NCI-H226 (cell line): ENCODE measurements around the gene B3GNT2.

Experiments
- DNase-seq: peaks from one replicate; pipeline ENCODE4 v3.0.0-alpha.2; 2015

B3GNT2 gene

DNA sequence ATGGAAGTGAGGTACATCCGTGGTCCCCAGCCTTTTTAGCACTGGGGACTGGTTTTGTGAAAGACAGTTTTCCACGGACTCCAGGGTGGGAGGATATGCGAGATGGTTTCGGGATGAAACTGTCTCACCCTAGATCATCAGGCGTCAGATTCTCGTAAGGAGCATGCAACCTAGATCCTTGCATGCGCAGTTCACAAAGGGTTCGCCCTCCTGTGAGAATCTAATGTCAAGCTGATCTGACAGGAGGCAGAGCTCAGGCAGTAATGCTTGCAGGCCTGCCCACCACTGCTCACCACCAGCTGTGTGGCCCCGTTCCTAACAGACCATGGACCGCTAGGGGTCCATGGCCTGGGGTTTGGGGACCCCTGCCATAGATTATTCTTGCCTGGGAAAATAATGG, 11.6 kb downstream of the B3GNT2 start:
- DNase-seq: no peak

DNA sequence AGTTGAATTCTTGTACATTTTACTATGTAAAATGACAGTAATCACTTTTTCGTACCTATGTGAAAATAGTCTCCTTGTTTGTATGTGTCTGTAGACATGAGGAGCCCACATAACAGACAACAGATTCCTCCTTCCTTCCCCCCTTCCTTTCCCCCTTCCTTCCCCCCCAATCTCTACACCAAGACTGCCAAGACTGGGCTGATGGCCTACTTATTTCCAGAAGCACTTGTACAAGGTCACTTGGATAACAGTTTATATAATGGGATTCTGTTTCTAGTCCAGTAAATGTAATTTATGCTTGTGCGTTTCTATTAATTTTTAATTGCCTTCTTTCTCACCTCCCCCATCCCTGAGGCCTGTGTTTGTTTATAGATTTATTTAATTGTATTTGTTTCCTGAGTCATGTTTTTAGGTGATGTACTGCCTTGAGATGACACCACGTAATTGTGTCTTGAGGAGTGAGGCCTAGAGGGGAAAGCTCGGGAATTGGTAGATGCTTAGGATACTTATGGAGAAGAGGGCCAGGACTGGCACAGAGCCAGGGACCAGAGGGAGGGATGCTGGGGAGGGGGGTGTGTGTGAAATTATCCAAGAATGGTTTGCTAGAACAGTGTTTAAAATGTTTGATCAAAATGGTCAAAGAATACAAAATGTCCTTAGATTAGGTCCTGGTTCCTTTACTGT, 12.3 kb downstream of the B3GNT2 start:
- DNase-seq: no peak

DNA sequence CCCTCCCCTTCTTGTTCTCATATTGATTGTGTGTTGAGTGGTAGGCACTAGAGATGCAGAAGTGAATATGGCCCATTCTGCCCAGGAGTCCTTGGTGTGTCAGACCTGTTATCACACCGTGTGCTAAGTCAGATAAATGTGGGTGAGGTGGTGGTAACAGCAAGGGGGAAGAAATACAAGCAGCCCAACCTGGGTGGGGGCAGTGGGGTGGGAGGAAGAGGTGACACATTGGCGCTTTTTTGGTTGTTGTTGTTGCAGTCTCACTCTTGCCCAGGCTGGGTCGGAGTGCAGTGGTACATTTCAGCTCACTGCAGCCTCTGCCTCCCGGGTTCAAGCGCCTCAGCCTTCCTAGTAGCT, 12.8 kb downstream of the B3GNT2 start:
- no peak for DNase-seq

DNA sequence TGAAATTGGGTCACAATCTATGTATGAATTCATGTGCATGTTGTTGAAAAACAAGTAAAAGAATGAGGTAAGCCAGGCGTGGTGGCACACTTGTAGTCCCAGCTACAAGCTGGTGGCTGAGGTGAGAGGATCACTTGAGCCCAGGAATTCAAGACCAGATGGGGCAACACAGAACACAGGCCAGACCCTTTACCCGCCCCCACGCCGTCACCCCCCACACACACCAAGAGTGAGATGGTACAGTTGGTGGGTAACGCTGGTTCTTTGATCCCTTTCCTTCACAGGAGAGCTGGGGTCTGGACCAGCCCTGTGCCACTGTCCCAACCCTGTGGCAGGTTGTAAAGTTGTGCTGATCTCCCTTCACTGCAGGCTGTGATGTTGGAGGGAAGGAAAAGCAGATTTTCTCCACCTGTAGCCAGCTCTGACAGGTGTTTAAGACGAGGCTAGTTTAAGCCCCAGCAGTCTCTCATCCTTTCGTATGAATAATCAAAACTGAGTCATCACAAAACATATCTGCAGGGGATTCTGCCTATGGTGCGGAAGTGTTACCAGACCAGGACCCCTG, 13.6 kb downstream of the B3GNT2 start:
- no peak for DNase-seq

DNA sequence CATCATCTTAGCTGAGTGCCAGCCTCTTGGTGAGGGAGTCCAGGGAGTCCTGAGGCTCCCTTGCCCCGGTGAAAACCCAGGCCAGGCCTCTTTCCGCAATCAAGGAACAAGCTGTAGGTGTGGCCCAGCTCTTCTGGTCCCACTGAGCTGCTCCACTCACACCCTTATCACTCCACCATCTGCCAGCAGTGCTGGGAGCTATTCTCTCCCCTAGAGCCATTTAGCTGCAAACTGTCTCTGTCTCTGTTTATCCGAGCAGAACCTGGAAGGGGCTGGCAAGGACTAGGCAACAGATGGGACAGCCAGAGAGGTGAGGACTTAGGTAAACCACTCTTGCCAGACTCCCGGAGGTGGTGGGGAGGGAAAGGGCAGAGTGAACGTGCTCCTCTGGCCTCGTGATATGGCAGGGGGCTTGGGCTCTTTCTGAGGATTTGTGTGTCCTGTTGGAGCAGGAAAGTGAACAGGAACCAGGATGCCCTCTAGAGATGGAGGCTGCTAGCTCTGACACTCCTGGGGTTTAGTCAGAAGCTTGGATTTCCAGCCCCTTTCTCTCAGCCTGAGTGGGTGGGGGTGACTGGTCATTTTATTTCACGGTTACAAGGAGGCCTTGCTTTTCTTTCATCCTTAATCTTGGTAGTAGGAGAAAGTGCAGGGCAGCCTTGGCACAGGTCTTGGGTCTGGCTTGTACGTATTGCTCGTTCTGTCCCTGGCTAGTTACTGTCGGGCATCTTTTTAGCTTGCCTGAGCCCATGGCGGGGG, 19.6 kb downstream of the B3GNT2 start:
- no peak for DNase-seq

DNA sequence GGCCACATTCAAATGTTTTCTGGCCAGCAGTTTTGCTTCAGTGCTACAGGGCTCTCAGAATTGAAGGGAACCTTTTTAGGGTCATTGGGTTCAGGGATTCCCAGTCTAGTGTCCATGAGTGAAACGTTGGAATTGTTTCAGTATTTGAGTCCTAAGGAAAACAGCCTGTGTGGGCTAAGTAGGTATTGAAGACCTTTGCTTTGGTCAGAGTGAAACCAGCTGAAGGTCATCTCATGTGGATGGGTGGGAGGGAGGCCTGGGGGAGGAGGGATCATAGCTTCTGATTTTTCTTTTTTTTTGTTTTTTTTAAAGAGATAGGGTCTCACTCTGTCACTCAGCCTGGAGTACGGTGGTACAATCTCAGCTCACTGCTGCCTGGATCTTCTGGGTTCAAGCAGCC, 20.2 kb downstream of the B3GNT2 start:
- DNase-seq: no peak

DNA sequence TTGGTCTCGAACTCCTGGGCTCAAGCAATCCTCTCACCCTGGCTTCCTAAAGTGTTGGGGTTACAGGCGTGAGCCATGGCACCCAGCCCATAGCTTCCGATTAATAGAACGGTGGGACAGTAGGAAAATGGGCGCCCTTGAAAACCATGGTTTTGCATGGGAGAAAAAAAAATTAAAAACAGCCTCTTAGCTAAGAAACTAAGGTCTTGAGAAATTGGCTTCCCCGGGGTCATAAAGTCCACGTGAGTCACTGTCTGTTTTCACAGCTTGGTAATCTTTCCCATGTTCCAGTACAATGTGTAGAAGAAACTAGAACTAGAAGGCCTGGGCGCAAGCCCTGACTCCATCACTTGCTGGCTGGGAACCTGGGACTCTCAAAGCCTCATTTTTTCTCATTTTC, 20.7 kb downstream of the B3GNT2 start:
- peak; percentile 53 for DNase-seq

DNA sequence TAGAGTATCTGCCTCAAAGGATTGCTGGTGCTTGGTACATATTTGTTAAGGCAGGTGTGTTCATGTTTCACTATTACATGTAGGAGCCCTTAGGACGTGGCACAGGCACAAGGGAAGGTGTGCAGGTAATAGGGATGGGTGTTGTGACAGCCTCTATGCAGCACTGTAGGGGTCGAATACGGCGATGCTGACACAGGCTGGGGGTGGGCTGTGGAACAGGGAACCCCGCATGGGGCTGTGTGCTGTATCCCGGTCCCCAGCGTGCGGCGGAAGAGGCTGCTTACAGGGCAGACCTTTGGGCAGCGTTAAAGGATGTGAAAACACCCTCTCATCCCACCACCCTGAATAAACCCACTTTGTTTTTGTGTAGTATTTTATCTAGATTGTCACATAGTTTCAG, 21.5 kb downstream of the B3GNT2 start:
- no peak for DNase-seq

DNA sequence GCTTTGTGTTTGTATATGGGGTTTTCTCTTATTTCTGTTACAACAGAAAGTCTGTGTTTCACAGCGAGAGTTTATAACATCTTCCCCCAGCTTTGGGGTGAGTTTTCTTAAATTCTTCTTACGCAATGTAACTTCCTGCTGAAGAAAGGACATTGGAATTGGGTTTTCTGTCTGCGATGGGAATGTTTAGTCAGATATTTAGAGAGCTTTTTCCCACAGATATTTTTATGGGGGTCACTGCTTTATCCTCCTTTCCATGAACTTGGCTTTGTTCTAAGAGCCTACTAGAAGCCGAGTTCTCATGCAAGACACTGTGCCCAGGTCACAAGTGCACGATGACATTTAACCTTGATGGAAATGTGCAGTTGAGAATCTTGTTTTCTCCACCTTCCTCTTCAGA, 22.1 kb downstream of the B3GNT2 start:
- DNase-seq: no peak

DNA sequence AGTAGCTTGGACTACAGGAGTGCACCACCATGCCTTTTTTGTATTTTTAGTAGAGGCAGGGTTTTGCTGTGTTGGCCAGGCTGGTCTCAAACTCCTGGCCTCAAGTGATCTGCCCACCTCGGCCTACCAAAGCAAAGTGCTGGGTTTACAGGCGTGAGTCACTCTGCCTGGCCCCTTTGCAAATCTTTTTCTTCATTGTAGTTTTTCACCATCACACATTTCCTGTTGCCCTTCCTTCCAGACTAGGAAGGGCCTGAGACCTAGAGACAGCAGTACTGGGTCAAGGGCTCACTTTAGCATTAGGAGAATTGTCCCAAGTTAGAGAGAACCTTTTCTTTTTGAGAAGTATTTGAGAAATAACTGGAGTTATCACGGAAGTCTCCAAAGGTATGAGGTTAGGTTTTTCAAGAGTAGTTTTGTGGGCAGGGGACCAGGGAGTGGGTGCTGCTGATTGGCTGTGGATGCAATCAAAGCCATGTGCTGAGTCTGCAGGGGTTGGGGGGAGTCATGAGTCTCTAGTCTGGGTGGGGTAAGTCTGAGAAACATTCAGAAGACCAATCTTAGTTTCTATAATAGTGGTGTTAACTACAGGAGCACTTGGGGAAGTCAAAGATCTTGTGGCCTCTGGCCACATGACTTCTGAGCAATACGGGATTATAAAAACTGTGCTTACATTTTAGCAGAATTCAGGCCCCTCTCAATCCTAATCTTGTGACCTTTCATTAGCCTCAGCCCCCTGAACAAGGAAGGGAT, 23.7 kb downstream of the B3GNT2 start:
- no peak for DNase-seq

DNA sequence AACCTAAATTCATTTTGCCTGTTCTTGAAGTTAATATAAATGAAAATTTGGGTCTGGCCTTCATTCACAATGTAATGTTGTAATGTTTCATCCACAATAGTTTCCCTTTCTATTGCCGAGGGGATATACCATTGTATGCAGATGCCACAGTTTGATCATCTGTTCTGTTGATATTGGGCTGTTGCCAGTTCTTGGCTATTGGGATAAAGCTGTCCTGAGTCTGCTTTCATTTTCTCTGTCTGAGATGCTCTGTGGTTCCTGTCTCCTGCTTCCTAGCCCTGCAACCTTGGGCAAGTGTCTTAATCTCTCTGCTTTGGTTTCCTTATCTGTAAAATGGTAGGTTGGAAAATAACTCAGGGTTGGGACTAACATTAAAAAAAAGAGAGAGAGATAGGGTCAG, 25.2 kb downstream of the B3GNT2 start:
- peak; percentile 36 for DNase-seq

DNA sequence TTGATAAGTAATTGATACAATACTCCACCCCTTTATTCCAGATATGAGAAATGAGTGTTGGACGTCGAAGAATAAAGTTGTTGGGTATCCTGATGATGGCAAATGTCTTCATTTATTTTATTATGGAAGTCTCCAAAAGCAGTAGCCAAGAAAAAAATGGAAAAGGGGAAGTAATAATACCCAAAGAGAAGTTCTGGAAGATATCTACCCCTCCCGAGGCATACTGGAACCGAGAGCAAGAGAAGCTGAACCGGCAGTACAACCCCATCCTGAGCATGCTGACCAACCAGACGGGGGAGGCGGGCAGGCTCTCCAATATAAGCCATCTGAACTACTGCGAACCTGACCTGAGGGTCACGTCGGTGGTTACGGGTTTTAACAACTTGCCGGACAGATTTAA, 26.3 kb downstream of the B3GNT2 start:
- no peak for DNase-seq

DNA sequence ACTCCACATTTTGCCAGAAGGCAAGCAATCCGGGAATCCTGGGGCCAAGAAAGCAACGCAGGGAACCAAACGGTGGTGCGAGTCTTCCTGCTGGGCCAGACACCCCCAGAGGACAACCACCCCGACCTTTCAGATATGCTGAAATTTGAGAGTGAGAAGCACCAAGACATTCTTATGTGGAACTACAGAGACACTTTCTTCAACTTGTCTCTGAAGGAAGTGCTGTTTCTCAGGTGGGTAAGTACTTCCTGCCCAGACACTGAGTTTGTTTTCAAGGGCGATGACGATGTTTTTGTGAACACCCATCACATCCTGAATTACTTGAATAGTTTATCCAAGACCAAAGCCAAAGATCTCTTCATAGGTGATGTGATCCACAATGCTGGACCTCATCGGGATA, 26.8 kb downstream of the B3GNT2 start:
- DNase-seq: no peak

DNA sequence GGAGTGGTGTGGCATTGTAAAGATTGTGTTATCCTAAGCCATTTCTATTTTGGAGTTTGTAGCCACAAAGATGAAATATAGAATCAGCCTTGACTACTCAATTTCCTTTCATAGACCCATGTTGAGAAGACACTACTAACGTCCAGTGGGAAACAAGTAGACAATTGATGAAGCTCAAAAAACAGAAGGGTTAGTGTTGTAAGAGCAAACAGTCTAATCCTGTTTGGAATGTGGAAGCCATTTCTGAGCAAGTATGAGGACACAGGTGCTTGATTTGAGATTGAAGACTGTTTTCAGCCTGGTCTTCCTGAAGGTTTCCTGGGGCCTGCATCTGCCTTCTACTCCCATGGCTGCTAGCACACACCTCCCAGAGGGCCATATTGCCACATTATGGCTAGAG, 29.1 kb downstream of the B3GNT2 start:
- no peak for DNase-seq

DNA sequence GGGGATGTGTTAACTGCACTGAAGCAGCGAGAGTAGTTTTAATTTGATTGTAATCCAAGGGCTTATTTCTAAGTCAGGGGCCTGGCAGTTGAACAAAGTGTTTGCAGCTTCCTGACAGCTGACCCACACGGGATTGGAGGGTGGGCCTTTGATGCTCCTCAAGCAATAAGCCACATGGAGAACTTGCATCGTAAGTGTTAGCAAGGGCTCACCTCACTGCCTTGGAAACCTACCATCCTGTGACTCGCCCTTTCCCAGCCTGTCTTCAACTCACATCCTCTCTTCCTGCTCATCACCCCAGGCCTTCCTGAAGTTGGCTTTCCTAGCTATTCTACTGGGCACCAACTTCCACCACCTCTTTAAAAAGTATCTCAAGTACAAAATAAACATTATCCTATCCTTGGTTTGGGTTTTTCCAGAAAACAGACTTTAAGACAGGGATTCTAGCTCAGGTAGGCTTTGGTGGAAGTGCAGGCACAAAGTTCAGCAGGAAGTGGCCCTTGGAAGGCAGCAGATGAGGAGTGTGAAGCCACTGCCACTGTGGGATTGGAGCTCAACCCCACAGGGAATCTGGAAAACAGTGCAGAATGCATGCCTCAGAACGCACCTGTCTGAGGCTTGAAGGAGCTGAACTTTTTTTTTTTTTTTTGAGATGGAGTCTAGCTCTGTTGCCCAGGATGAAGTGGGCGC, 31.6 kb downstream of the B3GNT2 start:
- DNase-seq: peak; percentile 22

DNA sequence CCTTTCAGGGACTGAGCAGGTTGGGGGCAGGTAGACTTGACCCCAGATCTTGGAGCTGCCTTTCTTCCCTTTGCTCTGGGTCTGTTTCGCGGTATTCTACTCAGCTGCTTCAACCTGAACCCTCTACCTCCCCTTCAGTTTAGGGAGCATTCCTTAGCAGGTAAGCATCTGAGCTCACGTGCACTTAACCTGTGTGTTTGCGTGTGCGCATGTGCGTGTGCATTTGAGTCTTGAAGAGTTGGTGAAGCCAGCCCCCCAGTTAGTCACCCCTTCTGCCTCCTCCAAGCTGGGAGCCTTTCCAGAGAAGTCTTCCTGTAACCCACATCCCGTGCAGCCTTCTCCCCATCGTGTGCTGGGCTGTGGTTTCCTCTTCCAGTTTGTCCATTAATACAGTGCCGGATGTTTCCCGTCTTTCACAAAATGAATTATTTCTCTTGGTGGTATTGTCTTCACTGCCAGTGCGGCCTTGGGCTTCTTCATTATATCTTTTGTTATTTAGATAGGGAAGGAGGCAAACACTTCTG, 33.2 kb downstream of the B3GNT2 start:
- no peak for DNase-seq

DNA sequence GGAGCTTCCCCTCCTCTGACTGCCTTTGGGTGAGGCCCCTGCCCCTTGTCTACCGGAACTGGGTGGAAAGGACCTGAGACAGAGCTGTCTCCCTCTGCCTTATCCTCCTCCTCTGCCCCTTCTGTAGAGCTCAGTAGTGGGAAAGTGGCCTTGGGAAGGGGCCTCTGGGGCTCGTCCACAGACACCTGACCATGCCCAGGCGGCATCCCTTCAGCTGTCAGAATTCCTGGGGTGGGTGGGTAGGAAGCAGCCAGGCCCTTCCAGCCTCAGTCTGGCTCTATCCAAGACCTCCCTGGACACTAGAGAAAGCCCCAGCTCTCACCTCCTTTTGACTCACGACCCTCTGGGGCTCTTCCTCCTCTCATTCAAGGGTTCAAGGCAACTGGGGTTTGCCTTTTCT, 35.6 kb downstream of the B3GNT2 start:
- no peak for DNase-seq

DNA sequence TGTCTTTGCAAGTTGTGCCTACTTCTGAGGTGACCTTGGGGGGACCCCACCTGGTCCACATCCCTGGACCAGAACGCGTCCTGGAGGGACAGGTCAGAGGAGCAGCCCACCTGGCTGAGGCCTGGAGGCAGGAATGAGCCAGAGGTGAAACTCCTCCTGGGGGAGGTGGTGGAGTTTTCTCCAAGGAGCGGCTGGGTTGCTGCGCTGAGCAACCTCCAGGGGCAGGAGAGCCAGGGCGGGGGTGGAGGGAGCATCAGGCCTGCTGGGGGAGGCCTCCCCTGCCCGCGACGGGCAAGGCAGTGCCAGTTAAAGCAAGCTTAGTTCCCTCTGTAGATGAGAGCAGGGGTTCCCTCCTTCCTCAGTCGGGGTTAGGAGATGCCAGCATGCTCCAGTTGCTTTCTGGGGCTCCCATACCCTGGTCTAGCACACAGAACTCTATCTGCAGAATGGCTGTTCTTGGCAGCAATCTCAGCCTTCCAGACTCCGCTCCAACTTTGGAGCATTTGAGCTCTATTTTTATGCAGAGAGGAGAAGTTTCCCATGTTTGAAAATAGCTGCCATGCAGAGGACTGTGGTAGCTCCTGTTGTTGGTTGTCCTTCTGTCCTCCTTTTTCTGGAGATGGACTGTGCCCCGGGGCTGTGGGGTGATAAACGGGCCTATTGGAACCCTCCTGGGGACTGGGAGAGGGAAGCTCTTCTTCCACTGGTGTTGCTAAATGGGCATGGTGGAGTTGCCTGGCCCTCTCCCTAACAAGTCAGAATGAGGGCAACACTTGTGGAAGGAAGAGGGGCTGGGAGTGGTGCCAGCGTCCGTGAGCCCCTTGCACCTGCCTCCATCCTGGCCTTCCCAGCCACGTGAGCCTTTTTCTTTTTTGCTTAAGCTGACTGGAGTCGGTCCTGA, 39.1 kb downstream of the B3GNT2 start:
- no peak for DNase-seq

DNA sequence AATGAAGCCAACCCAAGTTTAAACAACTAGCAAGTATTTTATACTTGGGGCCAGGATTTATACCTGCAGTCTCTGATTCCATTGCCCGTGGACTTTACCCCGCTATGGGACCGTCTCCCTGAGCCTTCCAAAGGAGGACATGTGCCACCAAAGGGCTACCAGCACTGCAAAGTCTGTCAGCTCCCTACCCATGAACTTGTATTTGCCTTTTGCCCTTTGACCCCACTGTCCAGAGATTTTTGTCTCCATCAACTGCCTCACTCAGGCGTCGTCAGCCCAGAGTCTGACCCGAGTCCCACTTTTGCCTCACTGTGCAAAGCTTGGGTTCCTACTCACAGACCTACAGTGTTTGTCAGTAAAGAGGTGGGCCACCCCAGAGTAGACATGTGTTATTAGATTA, 40.6 kb downstream of the B3GNT2 start:
- DNase-seq: no peak

DNA sequence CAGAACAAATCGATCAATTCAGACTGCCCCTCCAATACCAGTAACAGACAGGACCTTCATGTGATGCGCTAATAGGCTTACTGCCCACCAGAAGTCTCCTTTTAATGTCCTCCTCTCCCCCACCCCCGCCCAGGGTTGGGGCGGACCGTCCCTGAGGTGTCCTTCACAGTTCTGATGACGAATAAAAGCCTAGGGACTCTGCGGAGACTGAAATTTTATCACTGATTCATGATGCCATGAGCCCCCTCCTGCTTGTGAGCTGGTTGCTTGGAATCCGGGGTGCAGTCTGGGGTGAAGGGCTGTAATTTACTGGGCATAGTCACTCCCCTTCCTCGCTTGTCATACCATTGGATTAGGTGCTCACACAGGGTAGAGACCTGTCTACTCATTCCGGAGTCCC, 42.3 kb downstream of the B3GNT2 start:
- no peak for DNase-seq

DNA sequence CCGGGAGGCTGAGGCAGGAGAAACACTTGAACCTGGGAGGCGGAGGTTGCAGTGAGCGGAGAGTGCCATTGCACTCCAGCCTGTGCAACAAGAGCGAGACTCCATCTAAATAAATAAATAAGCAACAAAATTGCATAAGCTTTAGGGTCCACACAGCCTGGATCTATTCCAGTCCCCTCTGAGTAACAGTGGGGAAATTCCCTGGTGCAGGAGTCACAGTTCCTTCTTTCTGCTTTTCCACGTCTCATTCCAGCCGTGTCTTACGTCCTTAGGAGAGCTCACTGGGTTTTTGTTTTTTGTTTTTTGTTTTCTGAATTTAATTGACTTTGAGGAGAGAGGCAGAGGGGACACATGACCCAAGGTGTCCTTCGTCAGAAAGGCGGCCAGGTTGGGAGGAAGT, 44.6 kb downstream of the B3GNT2 start:
- no peak for DNase-seq

DNA sequence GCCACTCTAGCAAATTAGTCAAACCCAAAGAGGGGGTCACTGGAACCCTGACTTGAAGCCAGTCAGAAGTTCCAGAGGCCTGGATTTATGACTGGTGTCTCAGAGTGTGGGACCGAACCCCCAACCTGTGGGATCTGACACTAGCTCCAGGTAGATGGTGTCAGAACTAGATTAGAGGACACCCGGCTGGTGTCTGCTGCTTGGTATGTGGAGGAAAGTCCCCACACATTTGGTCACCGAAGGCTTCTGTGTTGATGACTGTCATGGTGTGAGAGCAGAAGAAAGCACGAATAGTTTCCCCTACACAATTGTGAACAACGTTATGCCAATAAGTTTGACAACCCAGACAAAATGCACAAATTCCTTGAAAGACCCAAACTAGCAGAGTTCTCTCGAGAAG, 48.1 kb downstream of the B3GNT2 start:
- DNase-seq: no peak
